ENCODE results near the gene DHX36. TPM values are rescaled to one million over a fixed set of nuclear protein-coding genes. Genes with fewer than 3 reads are reported as not detected.

The DHX36 gene
- total RNA-seq, 2 donors from 2014 or later: 90.0 to 97.3 TPM

- H3K36me3 ChIP-seq (ENCODE audit: control insufficient read depth, insufficient read depth, low read length): no peaks in the 10 kb centered on the region
- no peak overlapping the region for H3K9ac ChIP-seq (ENCODE audit: extremely low read depth, low read length, poor library complexity, severe bottlenecking)
- no peaks in the 10 kb centered on the region for H3K27me3 Mint-ChIP-seq (ENCODE audit: insufficient read depth)
- TF ChIP-seq, protein P1, sequence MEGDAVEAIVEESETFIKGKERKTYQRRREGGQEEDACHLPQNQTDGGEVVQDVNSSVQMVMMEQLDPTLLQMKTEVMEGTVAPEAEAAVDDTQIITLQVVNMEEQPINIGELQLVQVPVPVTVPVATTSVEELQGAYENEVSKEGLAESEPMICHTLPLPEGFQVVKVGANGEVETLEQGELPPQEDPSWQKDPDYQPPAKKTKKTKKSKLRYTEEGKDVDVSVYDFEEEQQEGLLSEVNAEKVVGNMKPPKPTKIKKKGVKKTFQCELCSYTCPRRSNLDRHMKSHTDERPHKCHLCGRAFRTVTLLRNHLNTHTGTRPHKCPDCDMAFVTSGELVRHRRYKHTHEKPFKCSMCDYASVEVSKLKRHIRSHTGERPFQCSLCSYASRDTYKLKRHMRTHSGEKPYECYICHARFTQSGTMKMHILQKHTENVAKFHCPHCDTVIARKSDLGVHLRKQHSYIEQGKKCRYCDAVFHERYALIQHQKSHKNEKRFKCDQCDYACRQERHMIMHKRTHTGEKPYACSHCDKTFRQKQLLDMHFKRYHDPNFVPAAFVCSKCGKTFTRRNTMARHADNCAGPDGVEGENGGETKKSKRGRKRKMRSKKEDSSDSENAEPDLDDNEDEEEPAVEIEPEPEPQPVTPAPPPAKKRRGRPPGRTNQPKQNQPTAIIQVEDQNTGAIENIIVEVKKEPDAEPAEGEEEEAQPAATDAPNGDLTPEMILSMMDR (conservative IDR thresholded peaks at IDR 0.05): no peak
- H3K36me3 Mint-ChIP-seq (ENCODE audit: low read depth): no peaks in the 10 kb centered on the region
- DNase-seq: no peak
- H3K4me3 Mint-ChIP-seq: no peak overlapping the region
- H3K9me3 ChIP-seq (ENCODE audit: control insufficient read depth, low read length): peaks cover 16% of the 10 kb centered on the region
- no peak overlapping the region for H3K4me3 ChIP-seq (ENCODE audit: low read length)
- H3K27ac Mint-ChIP-seq: no peak overlapping the region
- no peak overlapping the region for H3K27ac ChIP-seq (ENCODE audit: low read depth, low read length)
- H3K4me1 ChIP-seq (ENCODE audit: control insufficient read depth, insufficient read depth, low read length): no peaks in the 10 kb centered on the region
- peaks cover 11% of the 10 kb centered on the region for H3K9me3 Mint-ChIP-seq
- peaks cover 10% of the 10 kb centered on the region for H3K4me1 Mint-ChIP-seq
- no peaks in the 10 kb centered on the region for H3K27me3 ChIP-seq (ENCODE audit: control insufficient read depth, insufficient read depth, low read length, poor library complexity, severe bottlenecking)
These were observed 40.6 kb upstream of the DHX36 start for GRCh38 chr3:154364849-154365248.

DNA sequence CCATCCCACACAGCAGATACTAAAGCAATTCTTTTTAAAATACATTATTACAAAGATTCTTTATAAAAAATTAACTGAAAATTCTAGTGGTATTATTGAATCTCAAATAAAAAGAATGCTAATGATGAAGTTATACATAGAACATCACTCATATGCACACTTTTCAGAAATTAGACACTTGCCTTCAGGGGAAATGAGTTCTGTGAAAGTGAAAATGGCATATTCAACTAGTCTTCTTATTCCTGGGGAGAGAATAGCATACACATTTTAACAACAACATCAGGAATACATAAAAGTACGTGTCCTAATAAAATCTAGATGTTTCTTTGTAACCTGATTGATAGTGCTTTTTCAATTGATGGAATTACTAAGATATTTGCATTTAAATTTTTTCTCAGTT is 36.8 kb upstream of the DHX36 start:
- TF ChIP-seq, protein P1 (conservative IDR thresholded peaks at IDR 0.05): no peak
- Histone ChIP-seq H3K4me3 (ENCODE audit: low read length) (no peak overlapping the region), H3K4me1 (ENCODE audit: control insufficient read depth, insufficient read depth, low read length) (no peaks in the 10 kb centered on the region), H3K9me3 (ENCODE audit: control insufficient read depth, low read length) (peaks cover 16% of the 10 kb centered on the region), H3K36me3 (ENCODE audit: control insufficient read depth, insufficient read depth, low read length) (no peaks in the 10 kb centered on the region), H3K27me3 (ENCODE audit: control insufficient read depth, insufficient read depth, low read length, poor library complexity, severe bottlenecking) (no peaks in the 10 kb centered on the region), H3K9ac (ENCODE audit: extremely low read depth, low read length, poor library complexity, severe bottlenecking) (no peak overlapping the region), H3K27ac (ENCODE audit: low read depth, low read length) (no peak overlapping the region)
- DNase-seq: no peak
- H3K27ac Mint-ChIP-seq: no peak overlapping the region
- H3K4me3 Mint-ChIP-seq: no peak overlapping the region
- H3K9me3 Mint-ChIP-seq: peaks cover 11% of the 10 kb centered on the region
- 80% methylated on average over 1 of the region's 1 CpG; no CpG with 5 or more reads in 1 of the 2 experiments for WGBS, 2 experiments (ENCODE audit: insufficient coverage in 1 of 2, insufficient read length in 1 of 2)
- H3K4me1 Mint-ChIP-seq: no peaks in the 10 kb centered on the region
- no peaks in the 10 kb centered on the region for H3K36me3 Mint-ChIP-seq (ENCODE audit: low read depth)
- H3K27me3 Mint-ChIP-seq (ENCODE audit: insufficient read depth): no peaks in the 10 kb centered on the region

- Histone ChIP-seq H3K27ac (ENCODE audit: low read depth, low read length) (no peak overlapping the region), H3K4me1 (ENCODE audit: control insufficient read depth, insufficient read depth, low read length) (no peaks in the 10 kb centered on the region), H3K27me3 (ENCODE audit: control insufficient read depth, insufficient read depth, low read length, poor library complexity, severe bottlenecking) (no peaks in the 10 kb centered on the region), H3K9ac (ENCODE audit: extremely low read depth, low read length, poor library complexity, severe bottlenecking) (no peak overlapping the region), H3K36me3 (ENCODE audit: control insufficient read depth, insufficient read depth, low read length) (no peaks in the 10 kb centered on the region), H3K9me3 (ENCODE audit: control insufficient read depth, low read length) (no peaks in the 10 kb centered on the region), H3K4me3 (ENCODE audit: low read length) (no peak overlapping the region)
- 84% methylated on average over 1 of the region's 1 CpG; no CpG with 5 or more reads in 1 of the 2 experiments for WGBS, 2 experiments (ENCODE audit: insufficient coverage in 1 of 2, insufficient read length in 1 of 2)
- H3K9me3 Mint-ChIP-seq: no peaks in the 10 kb centered on the region
- TF ChIP-seq, protein P1 (conservative IDR thresholded peaks at IDR 0.05): no peak
- H3K4me3 Mint-ChIP-seq: no peak overlapping the region
- H3K4me1 Mint-ChIP-seq: no peaks in the 10 kb centered on the region
- H3K27me3 Mint-ChIP-seq (ENCODE audit: insufficient read depth): no peaks in the 10 kb centered on the region
- no peak overlapping the region for H3K27ac Mint-ChIP-seq
- H3K36me3 Mint-ChIP-seq (ENCODE audit: low read depth): no peaks in the 10 kb centered on the region
- DNase-seq: no peak
These were observed 31.7 kb upstream of the DHX36 start for GRCh38 chr3:154356009-154356408.

Data from endodermal cell (in vitro differentiated cells).